Activated CD4-positive, alpha-beta memory T cell treated with anti-CD3 and anti-CD28 coated beads for 36 hours (primary cell): ENCODE data around the gene ANKRD13C. TPM values are rescaled to one million over a fixed set of nuclear protein-coding genes. Genes with fewer than 3 reads are reported as not detected.
"Not testable (repeated sequence)": the region's sequence is repeated elsewhere in the genome, so short reads cannot be mapped to it uniquely, and the experiment has no call there.

ENCODE experiments used
- CTCF ChIA-PET: fragments of 350-600 bp; sonication (Branson Sonifier 250); formaldehyde crosslinking; loops from one replicate; lab custom pipeline; 2021; ENCODE audit warnings: antibody characterized with exemption, inconsistent platforms; lab: Charles Lee
- POLR2A ChIA-PET: fragments of 350-600 bp; sonication (Branson Sonifier 250); formaldehyde crosslinking; loops from one replicate; lab custom pipeline; 2021; ENCODE audit warnings: antibody characterized with exemption; lab: Charles Lee
- DNase-seq: peaks from one replicate; pipeline ENCODE4 v3.0.0-alpha.2; 2020
- H3K27ac Mint-ChIP-seq: one replicate; pipeline ENCODE4 v1.8.0; 2021; ENCODE audit warnings: mixed read lengths
- H3K27me3 Mint-ChIP-seq: one replicate; pipeline ENCODE4 v1.8.0; 2021; ENCODE audit warnings: mixed read lengths
- H3K36me3 Mint-ChIP-seq: one replicate; pipeline ENCODE4 v1.8.0; 2021; ENCODE audit warnings: mixed read lengths
- H3K4me1 Mint-ChIP-seq: one replicate; pipeline ENCODE4 v1.8.0; 2021; ENCODE audit warnings: low read depth, mixed read lengths
- H3K4me3 Mint-ChIP-seq: one replicate; pipeline ENCODE4 v1.8.0; 2021; ENCODE audit warnings: mild to moderate bottlenecking, mixed read lengths
- H3K9me3 Mint-ChIP-seq: one replicate; pipeline ENCODE4 v1.8.0; 2021; ENCODE audit warnings: mixed read lengths
- intact Hi-C: fragments of 100-400 bp; cut with micrococcal nuclease; formaldehyde crosslinking; loops from one replicate; pipeline ENCODE4 v1.15.1; 2023
- total RNA-seq, 2 experiments: library from RNA; stranded (reverse); gene quantifications; one replicate each; pipeline ENCODE4 v1.2.3, GENCODE V29; 2021

ANKRD13C gene
- total RNA-seq, 2 experiments from 2014 or later = 14.3 to 14.5 TPM

GRCh38 chr1:70382682-70383081 lies 28.2 kb upstream of the ANKRD13C start:
- H3K9me3 Mint-ChIP-seq = no peaks in the 10 kb centered on the region

DNA sequence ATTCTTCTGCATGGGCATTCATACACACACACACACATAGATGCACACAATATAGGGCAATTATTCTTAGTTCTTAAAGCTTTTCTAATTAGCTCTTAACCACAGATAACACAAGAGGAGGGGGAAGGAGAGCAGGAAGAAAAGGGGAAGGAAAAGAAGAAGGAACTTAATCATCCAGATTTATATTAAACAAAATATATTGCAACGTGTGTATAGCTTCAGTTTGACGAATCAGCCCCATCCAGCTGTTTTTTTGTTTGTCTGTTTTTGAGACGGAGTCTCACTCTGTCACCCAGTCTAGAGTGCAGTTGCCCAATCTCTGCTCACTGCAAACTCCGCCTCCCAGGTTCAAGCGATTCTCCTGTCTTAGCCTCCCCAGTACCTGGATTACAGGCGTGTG lies 21.7 kb upstream of the ANKRD13C start:
- no peak overlapping the region for H3K4me3 Mint-ChIP-seq
- ChIA-PET CTCF (interaction anchor here (0.6 kb wide), 1 partner anchor 21 kb away, joined by 4 read pairs; no protein-coding TSS in a partner anchor), POLR2A (no interaction called here)
- no peaks in the 10 kb centered on the region for H3K4me1 Mint-ChIP-seq
- no peaks in the 10 kb centered on the region for H3K36me3 Mint-ChIP-seq
- H3K9me3 Mint-ChIP-seq = no peaks in the 10 kb centered on the region
- H3K27me3 Mint-ChIP-seq = no peaks in the 10 kb centered on the region
- DNase-seq = no peak
- H3K27ac Mint-ChIP-seq = no peak overlapping the region
- intact Hi-C loops = no loop called here

More at GRCh38 chr1:70382682-70383081, 28.2 kb upstream of the ANKRD13C start:
- ChIA-PET CTCF (no interaction called here), POLR2A (no interaction called here)
- no peak overlapping the region for H3K27ac Mint-ChIP-seq
- no peaks in the 10 kb centered on the region for H3K4me1 Mint-ChIP-seq
- DNase-seq = no peak
- H3K27me3 Mint-ChIP-seq = peaks cover 2% of the 10 kb centered on the region
- no peak overlapping the region for H3K4me3 Mint-ChIP-seq
- no peaks in the 10 kb centered on the region for H3K36me3 Mint-ChIP-seq
- intact Hi-C loops = no loop called here

DNA sequence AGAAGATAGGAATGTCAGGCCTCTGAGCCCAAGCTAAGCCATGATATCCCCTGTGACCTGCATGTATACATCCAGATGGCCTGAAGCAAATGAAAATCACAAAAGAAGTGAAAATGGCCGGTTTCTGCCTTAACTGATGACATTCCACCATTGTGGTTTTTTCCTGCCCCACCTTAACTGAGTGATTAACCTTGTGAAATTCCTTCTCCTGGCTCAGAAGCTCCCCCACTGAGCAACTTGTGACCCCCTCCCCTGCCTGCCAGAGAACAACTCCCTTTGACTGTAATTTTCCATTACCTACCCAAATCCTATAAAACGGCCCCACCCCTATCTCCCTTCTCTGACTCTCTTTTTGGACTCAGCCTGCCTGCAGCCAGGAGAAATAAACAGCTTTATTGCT lies 19.1 kb upstream of the ANKRD13C start:
- DNase-seq, H3K9me3 Mint-ChIP-seq, H3K27me3 Mint-ChIP-seq, POLR2A ChIA-PET, H3K4me1 Mint-ChIP-seq, CTCF ChIA-PET, H3K36me3 Mint-ChIP-seq, intact Hi-C loops, H3K27ac Mint-ChIP-seq, H3K4me3 Mint-ChIP-seq: not testable (repeated sequence)

DNA sequence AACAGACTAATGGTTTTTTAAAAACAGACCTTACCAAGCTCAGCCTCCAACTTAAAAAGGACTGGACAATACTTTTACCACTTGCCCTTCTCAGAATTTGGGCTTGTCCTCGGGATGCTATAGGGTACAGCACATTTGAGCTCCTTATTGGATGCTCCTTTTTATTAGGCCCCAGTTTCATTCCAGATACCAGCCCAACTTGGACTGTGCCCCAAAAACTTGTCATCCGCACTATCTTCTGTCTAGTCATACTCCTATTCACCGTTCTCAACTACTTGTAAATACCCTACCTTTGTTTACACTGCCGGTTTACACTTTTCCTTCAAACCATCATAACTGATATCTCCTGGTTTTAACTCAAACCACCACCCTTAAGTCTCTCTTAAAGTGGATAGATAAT lies 17.9 kb upstream of the ANKRD13C start:
- POLR2A ChIA-PET = no interaction called here
- Mint-ChIP-seq H3K4me1 (no peaks in the 10 kb centered on the region), H3K36me3 (peaks cover 5% of the 10 kb centered on the region), H3K9me3 (no peaks in the 10 kb centered on the region), H3K4me3 (no peak overlapping the region), H3K27me3 (no peaks in the 10 kb centered on the region), H3K27ac (no peak overlapping the region)
- DNase-seq = no peak
- CTCF ChIA-PET = no interaction called here
- intact Hi-C loops = no loop called here

GRCh38 chr1:70371586-70371985 lies 17.1 kb upstream of the ANKRD13C start:
- H3K4me3 Mint-ChIP-seq, H3K9me3 Mint-ChIP-seq, H3K27me3 Mint-ChIP-seq, H3K27ac Mint-ChIP-seq, CTCF ChIA-PET, intact Hi-C loops, POLR2A ChIA-PET, H3K36me3 Mint-ChIP-seq, H3K4me1 Mint-ChIP-seq, DNase-seq: not testable (repeated sequence)

GRCh38 chr1:70367397-70367796 lies 12.9 kb upstream of the ANKRD13C start:
- intact Hi-C loops, H3K9me3 Mint-ChIP-seq, POLR2A ChIA-PET, H3K27ac Mint-ChIP-seq, H3K4me1 Mint-ChIP-seq, H3K4me3 Mint-ChIP-seq, DNase-seq, H3K27me3 Mint-ChIP-seq, CTCF ChIA-PET, H3K36me3 Mint-ChIP-seq: not testable (repeated sequence)

GRCh38 chr1:70366997-70367396 lies 12.5 kb upstream of the ANKRD13C start:
- H3K27ac Mint-ChIP-seq, intact Hi-C loops, CTCF ChIA-PET, H3K36me3 Mint-ChIP-seq, H3K9me3 Mint-ChIP-seq, H3K4me3 Mint-ChIP-seq, H3K27me3 Mint-ChIP-seq, DNase-seq, POLR2A ChIA-PET, H3K4me1 Mint-ChIP-seq: not testable (repeated sequence)

DNA sequence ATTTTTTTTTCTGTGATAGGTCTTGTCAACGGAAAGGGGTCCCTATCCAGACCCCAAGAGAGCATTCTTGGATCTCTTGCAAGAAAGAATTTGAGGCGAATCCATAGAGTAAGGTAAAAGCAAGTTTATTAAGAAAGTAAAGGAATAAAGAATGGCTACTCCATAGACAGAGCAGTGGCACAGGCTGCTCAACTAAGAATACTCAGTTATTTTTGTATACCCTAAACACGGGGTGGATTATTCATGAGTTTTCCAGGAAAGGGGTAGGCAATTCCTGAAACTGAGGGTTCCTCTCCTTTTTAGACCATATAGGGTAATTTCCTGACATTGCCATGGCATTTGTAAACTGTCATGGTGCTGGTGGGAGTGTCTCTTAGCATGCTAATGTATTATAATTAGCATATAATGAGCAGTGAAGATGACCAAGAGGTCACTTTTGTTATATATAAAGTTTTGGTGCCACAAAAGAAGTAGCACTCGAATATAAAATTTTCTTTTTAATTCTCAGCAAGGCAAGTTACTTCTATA lies 12.0 kb upstream of the ANKRD13C start:
- H3K27me3 Mint-ChIP-seq, H3K27ac Mint-ChIP-seq, DNase-seq, intact Hi-C loops, POLR2A ChIA-PET, CTCF ChIA-PET, H3K4me1 Mint-ChIP-seq, H3K9me3 Mint-ChIP-seq, H3K36me3 Mint-ChIP-seq, H3K4me3 Mint-ChIP-seq: not testable (repeated sequence)

- POLR2A ChIA-PET = no interaction called here
- no peak overlapping the region for H3K4me3 Mint-ChIP-seq
- no peaks in the 10 kb centered on the region for H3K9me3 Mint-ChIP-seq
Measured at GRCh38 chr1:70364439-70364838, 9.9 kb upstream of the ANKRD13C start.

GRCh38 chr1:70361727-70362398 lies 7.3 kb upstream of the ANKRD13C start:
- H3K36me3 Mint-ChIP-seq = peaks cover 4% of the 10 kb centered on the region
- peaks cover 3% of the 10 kb centered on the region for H3K4me1 Mint-ChIP-seq
- intact Hi-C loops = no loop called here

More at GRCh38 chr1:70364439-70364838, 9.9 kb upstream of the ANKRD13C start:
- Mint-ChIP-seq H3K4me1 (peaks cover 6% of the 10 kb centered on the region), H3K36me3 (peaks cover 5% of the 10 kb centered on the region), H3K27me3 (no peaks in the 10 kb centered on the region), H3K27ac (no peak overlapping the region)
- CTCF ChIA-PET = no interaction called here
- DNase-seq = no peak
- intact Hi-C loops = no loop called here

DNA sequence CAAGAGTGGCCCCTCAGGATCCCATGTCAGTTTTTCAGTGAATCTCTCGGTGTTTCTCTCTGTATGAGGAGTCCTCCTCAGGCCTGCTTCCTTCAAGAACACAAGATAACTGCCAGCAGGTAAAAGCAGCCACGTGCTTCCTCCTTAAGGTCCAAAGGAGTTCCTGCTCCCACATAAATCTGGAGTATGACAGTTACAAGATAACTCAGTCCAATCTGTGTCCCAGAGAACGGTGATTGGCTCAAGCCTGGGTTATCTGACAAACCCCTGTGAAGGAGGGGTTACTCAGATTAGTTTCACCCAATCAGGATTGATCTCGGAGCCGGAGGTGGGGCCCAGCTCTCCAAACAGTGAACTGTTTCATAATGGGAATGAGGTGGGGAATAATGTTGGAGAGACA lies 5.8 kb upstream of the ANKRD13C start:
- Mint-ChIP-seq H3K36me3 (peaks cover 6% of the 10 kb centered on the region), H3K9me3 (no peaks in the 10 kb centered on the region), H3K27ac (no peak overlapping the region), H3K27me3 (no peaks in the 10 kb centered on the region), H3K4me1 (peaks cover 9% of the 10 kb centered on the region), H3K4me3 (no peak overlapping the region)
- no peak for DNase-seq
- ChIA-PET POLR2A (no interaction called here), CTCF (no interaction called here)
- intact Hi-C loops = no loop called here

More at GRCh38 chr1:70361727-70362398, 7.3 kb upstream of the ANKRD13C start:
- DNase-seq = no peak
- CTCF ChIA-PET = no interaction called here
- Mint-ChIP-seq H3K9me3 (no peaks in the 10 kb centered on the region), H3K27ac (no peak overlapping the region), H3K27me3 (no peaks in the 10 kb centered on the region), H3K4me3 (no peak overlapping the region)
- POLR2A ChIA-PET = no interaction called here

DNA sequence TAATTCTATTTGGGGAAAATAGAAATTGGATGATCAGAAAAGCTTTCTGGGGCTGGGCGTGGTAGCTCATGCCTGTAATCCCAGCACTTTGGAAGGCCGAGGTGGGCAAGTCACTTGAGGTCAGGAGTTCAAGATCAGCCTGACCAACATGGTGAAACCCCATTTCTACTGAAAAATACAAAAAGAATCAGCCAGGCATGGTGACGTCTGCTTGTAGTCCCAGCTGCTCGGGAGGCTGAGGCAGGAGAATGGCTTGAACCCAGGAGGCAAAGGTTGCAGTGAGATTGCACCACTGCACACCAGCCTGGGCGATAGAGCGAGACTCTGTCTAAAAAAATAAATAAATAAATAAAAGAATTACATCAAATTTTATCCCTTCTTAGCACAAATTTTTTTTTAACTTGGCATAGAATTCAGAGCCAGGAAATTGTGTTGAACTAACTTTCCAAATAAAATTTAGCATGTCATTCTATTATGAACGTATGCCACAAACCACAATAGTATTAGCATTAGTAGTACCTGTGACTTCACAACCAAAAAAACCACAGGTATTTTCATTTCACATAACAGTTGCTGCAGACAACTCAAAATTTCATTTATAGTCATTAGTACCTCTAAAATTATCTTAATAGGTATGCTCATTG lies 4.5 kb upstream of the ANKRD13C start:
- CTCF ChIA-PET = interaction anchor here (0.7 kb wide), 1 partner anchor 53 kb away, joined by 3 read pairs; no protein-coding TSS in a partner anchor
- POLR2A ChIA-PET = interaction anchor here (0.6 kb wide), 1 partner anchor 725 kb away, joined by 3 read pairs; no protein-coding TSS in a partner anchor
- no peak for DNase-seq
- Mint-ChIP-seq H3K9me3 (no peaks in the 10 kb centered on the region), H3K4me1 (peaks cover 16% of the 10 kb centered on the region), H3K36me3 (peaks cover 7% of the 10 kb centered on the region), H3K27ac (no peak overlapping the region), H3K4me3 (no peak overlapping the region), H3K27me3 (no peaks in the 10 kb centered on the region)
- intact Hi-C loops = loop anchor here (10.0 kb wide), 1 partner anchor 1864 kb away; the partner anchor contains the start of gene DEPDC1
